H54 (cell line): ENCODE data around the gene ZNF385D.

Experiments
- DNase-seq: peaks from one replicate; pipeline ENCODE4 v3.0.0; 2011; ENCODE audit warnings: low spot score, mixed read lengths; ENCODE audit not compliant: insufficient read length
- FAIRE-seq: peaks from 3 replicates; lab custom pipeline; 2011; peaks lifted over from hg19 to GRCh38; lab: Jason Lieb, UNC
- POLR2A ChIP-seq: IDR thresholded peaks from 2 replicates; pipeline ENCODE4 v1.6.1; 2011; ENCODE audit warnings: low read depth, mild to moderate bottlenecking, low read length

Gene ZNF385D

DNA sequence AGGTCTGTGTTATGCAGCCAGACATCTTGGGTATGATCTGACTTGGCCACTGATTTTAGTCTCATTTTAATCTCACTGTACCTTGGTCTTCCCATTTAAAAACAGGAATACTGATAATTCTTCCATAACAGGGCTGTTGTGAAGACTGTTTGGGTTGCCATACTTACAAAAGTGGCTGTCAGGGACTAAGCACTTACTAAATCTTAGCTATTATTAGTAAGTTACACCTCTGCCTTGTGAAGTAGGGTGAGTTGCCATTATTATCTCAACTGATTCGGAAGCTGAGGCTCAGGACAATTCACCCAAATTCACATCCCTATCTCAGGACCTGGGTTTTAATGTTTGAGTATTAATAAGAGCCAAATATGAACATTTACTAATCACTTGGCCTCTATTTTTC lies 12.7 kb downstream of the ZNF385D start:
- FAIRE-seq (no peak), DNase-seq (no peak)
- TF ChIP-seq POLR2A = no peak

GRCh38 chr3:21734746-21735145 lies 16.3 kb downstream of the ZNF385D start:
- no peak for TF ChIP-seq POLR2A
- no peak for DNase-seq
- FAIRE-seq = no peak

GRCh38 chr3:21729888-21730459 lies 21.0 kb downstream of the ZNF385D start:
- TF ChIP-seq POLR2A = no peak
- DNase-seq (no peak), FAIRE-seq (peak; percentile 74)

DNA sequence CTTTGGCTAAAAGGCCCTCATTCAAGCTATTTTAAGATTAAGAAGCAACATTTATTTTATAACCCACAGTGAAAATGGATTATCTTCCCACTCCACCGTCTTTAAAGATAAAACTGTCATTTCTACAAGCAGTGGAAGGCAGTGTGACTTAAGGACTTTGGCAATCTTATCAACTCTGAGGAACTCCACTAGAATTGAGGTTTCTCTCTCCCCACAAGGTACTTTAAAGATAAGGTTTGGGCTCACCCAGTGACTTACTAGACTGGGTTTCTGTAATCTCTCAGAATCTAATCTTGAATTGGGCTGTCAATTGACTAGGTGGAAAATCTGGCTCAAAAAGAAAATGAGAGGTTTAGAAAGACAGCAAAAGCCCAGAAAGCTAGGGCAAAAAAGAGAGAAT lies 21.7 kb downstream of the ZNF385D start:
- TF ChIP-seq POLR2A = no peak
- FAIRE-seq (no peak), DNase-seq (no peak)

- TF ChIP-seq POLR2A = no peak
- DNase-seq (no peak), FAIRE-seq (no peak)
Measured at GRCh38 chr3:21722768-21723167, 28.2 kb downstream of the ZNF385D start.

- DNase-seq (no peak), FAIRE-seq (no peak)
- no peak for TF ChIP-seq POLR2A
Measured at GRCh38 chr3:21722301-21722700, 28.7 kb downstream of the ZNF385D start.

GRCh38 chr3:21718943-21719591 lies 31.9 kb downstream of the ZNF385D start:
- no peak for TF ChIP-seq POLR2A
- DNase-seq = no peak
- FAIRE-seq = no peak

DNA sequence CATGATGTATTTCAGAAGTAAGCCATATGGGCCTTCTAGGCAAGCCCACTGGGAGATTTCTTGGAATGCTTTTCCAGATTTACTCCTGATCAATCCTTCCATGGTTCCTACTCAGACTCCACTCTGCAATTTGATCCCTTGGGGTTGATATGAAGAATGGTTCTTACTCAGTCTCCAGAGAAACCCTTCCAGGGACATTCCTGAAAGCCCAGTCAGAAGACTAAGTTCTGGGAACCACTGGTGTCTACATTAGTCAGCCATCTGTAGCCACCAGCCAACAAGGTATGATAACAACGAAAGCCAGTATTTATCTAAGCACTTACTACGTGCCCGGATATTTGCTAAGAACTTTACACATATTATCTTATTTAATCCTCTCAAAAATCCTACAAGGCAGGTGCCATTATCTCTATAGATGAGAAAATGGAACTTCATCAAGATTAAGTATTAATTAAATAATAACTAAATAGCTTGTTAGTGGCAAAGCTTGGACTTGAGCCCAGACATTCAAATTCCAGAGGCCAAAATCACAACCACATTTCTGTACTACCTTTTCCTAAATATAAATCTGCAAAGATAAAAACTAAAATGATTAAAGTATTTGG lies 32.7 kb downstream of the ZNF385D start:
- FAIRE-seq = peak; percentile 96
- peak; percentile 40 for DNase-seq
- no peak for TF ChIP-seq POLR2A

DNA sequence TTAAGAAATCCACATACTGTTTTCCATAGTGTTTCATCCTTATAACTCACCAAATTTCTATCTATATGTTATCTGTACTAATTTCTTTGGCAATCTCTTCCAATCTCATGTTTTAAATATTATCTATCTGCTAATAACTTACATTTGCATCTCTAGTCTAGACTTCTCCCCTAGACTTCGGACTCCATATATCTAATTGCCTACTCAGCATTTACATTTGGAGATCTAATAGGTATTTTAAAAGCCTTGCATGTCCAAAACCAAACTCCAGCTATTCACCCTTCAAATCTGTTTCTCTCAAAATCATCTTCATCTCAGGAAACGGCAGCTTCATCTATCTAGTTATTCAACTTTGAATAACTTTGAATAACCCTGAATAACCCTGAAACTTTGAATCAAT lies 35.3 kb downstream of the ZNF385D start:
- no peak for TF ChIP-seq POLR2A
- DNase-seq (no peak), FAIRE-seq (no peak)

- FAIRE-seq (peak; percentile 99), DNase-seq (peak; percentile 40)
- no peak for TF ChIP-seq POLR2A
Measured at GRCh38 chr3:21705769-21706168, 45.2 kb downstream of the ZNF385D start.

DNA sequence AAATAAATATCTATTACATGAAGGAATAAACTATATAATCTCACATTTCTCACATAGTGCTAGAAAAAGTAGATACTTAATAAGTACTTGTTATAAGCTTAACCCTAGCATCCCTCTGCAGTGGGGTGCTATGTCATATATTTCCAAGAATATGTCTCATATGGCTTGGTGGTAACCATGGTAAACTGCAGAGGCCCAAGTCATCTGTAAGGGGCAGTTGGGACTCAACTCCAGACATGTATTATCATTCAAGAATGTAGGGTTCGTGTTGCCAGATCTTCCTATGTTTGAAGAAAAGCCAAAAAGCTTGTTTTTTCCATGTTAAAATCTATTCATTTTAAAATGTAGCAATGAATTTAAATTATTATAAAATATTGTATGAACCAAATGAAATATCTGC lies 46.2 kb downstream of the ZNF385D start:
- FAIRE-seq (no peak), DNase-seq (no peak)
- TF ChIP-seq POLR2A = no peak

DNA sequence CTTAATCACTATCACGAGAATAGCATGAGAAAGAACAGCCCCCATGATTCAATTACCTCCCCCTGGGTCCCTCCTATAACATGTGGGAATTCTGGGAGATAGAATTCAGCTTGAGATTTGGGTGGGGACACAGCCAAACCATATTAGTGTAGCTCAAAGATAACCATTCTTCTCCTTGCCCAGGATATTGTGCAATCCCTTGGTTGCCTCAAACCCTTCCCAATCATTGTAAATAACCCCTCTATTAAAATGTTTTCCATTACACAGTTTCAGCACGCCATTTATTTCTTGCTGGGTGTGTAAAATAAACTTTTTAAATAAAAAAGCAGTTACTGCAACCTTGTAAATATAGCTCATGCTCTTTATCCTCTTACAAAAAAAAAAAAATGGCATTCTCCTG lies 47.7 kb downstream of the ZNF385D start:
- no peak for TF ChIP-seq POLR2A
- DNase-seq (no peak), FAIRE-seq (no peak)

DNA sequence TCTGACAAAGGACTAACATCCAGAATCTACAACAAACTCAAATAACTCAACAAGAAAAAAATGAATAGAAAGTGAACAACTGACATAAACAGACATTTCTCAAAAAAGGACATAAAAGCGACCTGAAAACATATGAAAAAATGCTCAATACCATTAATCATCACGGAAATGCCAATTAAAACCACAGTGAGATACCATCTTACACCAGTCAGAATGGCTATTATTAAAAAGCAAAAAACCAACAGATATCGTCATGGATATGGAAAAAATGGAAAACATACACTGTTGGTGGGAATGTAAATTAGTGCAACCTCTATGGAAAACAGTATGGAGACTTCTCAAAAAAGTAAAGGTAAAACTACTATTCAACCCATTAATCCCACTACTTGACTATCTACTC lies 53.3 kb downstream of the ZNF385D start:
- no peak for DNase-seq
- no peak for TF ChIP-seq POLR2A

GRCh38 chr3:21694506-21694905 lies 56.5 kb downstream of the ZNF385D start:
- no peak for TF ChIP-seq POLR2A
- FAIRE-seq (no peak), DNase-seq (no peak)

More for the DNA sequence above, 53.3 kb downstream of the ZNF385D start:
- no peak for FAIRE-seq

DNA sequence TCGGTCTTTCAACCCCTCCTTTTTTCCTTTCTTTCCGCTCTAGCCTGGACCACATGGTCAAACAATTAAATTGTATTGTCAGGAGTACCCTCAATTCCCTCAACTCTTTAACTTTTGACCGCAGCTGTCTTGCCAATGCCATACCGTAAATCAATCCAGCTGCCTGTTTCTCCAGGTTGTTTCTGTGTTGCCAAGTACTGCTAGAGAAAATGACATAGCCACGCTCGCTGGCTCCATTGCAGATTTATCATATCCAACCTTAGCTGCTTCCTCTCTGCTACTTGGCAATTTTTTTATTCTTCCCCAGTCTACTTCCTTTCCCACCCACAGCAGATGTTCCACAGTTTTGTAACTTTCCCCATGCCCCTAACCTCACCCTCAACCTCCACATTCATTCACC lies 60.0 kb downstream of the ZNF385D start:
- no peak for DNase-seq
- no peak for FAIRE-seq
- no peak for TF ChIP-seq POLR2A
